ENCODE measurements around the gene ADI1.

Gene ADI1

DNA sequence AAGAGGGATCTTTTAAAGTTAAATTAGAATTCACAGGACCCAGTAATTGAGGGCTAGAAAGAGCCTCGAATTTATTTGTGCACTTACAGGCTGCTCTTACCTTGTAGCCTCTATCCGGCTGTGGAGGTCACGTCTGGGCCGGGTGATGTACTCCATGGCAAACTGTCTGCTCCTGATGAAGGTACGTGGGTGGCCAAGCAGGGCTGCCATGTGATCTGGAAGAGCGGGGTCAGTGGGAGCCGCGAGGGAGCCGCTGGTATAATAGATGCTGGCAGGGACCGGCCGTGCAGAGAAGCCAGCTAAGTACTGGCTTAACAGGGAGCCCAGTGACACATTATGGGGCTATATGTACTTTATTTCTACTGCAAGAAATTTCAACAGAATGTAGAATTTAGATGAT is 59.2 kb downstream of the ADI1 start:
- no peak for TF ChIP-seq CREB1 (IDR thresholded peaks at IDR 0.05; ENCODE audit: low read depth)

GRCh38 chr2:3459185-3460015 is 59.9 kb downstream of the ADI1 start:
- no peak for TF ChIP-seq TCF12 (IDR thresholded peaks at IDR 0.05; ENCODE audit: low read depth)
- no peak for TF ChIP-seq TEAD4 (IDR thresholded peaks at IDR 0.05)
- TF ChIP-seq EP300 (IDR thresholded peaks at IDR 0.05; ENCODE audit: borderline replicate concordance): no peak
- no peak for TF ChIP-seq ZBTB7A (IDR thresholded peaks at IDR 0.05; ENCODE audit: low read depth)
- no peak for TF ChIP-seq TAF1 (IDR thresholded peaks at IDR 0.05; ENCODE audit: low read depth)
- TF ChIP-seq CEBPB (IDR thresholded peaks at IDR 0.05): no peak
- no peak for TF ChIP-seq NFIC (IDR thresholded peaks at IDR 0.05)
- TF ChIP-seq RAD21 (IDR thresholded peaks at IDR 0.05; ENCODE audit: low read depth): no peak
- no peak for TF ChIP-seq EGR1 (IDR thresholded peaks at IDR 0.05)
- TF ChIP-seq, protein P1, sequence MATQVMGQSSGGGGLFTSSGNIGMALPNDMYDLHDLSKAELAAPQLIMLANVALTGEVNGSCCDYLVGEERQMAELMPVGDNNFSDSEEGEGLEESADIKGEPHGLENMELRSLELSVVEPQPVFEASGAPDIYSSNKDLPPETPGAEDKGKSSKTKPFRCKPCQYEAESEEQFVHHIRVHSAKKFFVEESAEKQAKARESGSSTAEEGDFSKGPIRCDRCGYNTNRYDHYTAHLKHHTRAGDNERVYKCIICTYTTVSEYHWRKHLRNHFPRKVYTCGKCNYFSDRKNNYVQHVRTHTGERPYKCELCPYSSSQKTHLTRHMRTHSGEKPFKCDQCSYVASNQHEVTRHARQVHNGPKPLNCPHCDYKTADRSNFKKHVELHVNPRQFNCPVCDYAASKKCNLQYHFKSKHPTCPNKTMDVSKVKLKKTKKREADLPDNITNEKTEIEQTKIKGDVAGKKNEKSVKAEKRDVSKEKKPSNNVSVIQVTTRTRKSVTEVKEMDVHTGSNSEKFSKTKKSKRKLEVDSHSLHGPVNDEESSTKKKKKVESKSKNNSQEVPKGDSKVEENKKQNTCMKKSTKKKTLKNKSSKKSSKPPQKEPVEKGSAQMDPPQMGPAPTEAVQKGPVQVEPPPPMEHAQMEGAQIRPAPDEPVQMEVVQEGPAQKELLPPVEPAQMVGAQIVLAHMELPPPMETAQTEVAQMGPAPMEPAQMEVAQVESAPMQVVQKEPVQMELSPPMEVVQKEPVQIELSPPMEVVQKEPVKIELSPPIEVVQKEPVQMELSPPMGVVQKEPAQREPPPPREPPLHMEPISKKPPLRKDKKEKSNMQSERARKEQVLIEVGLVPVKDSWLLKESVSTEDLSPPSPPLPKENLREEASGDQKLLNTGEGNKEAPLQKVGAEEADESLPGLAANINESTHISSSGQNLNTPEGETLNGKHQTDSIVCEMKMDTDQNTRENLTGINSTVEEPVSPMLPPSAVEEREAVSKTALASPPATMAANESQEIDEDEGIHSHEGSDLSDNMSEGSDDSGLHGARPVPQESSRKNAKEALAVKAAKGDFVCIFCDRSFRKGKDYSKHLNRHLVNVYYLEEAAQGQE (IDR thresholded peaks at IDR 0.05; ENCODE audit: low read depth): no peak
- no peak for TF ChIP-seq CREB1 (IDR thresholded peaks at IDR 0.05; ENCODE audit: low read depth)
- no peak for TF ChIP-seq YY1 (IDR thresholded peaks at IDR 0.05; ENCODE audit: low read depth)
- TF ChIP-seq FOXM1 (IDR thresholded peaks at IDR 0.05; ENCODE audit: borderline replicate concordance, low read depth): no peak
- TF ChIP-seq, protein P2, sequence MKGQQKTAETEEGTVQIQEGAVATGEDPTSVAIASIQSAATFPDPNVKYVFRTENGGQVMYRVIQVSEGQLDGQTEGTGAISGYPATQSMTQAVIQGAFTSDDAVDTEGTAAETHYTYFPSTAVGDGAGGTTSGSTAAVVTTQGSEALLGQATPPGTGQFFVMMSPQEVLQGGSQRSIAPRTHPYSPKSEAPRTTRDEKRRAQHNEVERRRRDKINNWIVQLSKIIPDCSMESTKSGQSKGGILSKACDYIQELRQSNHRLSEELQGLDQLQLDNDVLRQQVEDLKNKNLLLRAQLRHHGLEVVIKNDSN (IDR thresholded peaks at IDR 0.05): no peak
- TF ChIP-seq, protein P3, sequence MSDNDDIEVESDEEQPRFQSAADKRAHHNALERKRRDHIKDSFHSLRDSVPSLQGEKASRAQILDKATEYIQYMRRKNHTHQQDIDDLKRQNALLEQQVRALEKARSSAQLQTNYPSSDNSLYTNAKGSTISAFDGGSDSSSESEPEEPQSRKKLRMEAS (IDR thresholded peaks at IDR 0.05): no peak

- TF ChIP-seq NFIC (IDR thresholded peaks at IDR 0.05): no peak
- TF ChIP-seq, protein P1 (IDR thresholded peaks at IDR 0.05; ENCODE audit: low read depth): no peak
- TF ChIP-seq CREB1 (IDR thresholded peaks at IDR 0.05; ENCODE audit: low read depth): no peak
- no peak for TF ChIP-seq TAF1 (IDR thresholded peaks at IDR 0.05; ENCODE audit: low read depth)
- TF ChIP-seq YY1 (IDR thresholded peaks at IDR 0.05; ENCODE audit: low read depth): no peak
- no peak for TF ChIP-seq ZBTB7A (IDR thresholded peaks at IDR 0.05; ENCODE audit: low read depth)
- TF ChIP-seq TEAD4 (IDR thresholded peaks at IDR 0.05): no peak
- TF ChIP-seq FOXM1 (IDR thresholded peaks at IDR 0.05; ENCODE audit: borderline replicate concordance, low read depth): no peak
- TF ChIP-seq, protein P2 (IDR thresholded peaks at IDR 0.05): no peak
- TF ChIP-seq TCF12 (IDR thresholded peaks at IDR 0.05; ENCODE audit: low read depth): no peak
- no peak for TF ChIP-seq CEBPB (IDR thresholded peaks at IDR 0.05)
- no peak for TF ChIP-seq EP300 (IDR thresholded peaks at IDR 0.05; ENCODE audit: borderline replicate concordance)
- TF ChIP-seq EGR1 (IDR thresholded peaks at IDR 0.05): no peak
- no peak for TF ChIP-seq RAD21 (IDR thresholded peaks at IDR 0.05; ENCODE audit: low read depth)
- TF ChIP-seq, protein P3 (IDR thresholded peaks at IDR 0.05): no peak
Measured at GRCh38 chr2:3458396-3459184, 60.7 kb downstream of the ADI1 start.

GRCh38 chr2:3457524-3458395 is 61.6 kb downstream of the ADI1 start:
- TF ChIP-seq ZBTB7A (IDR thresholded peaks at IDR 0.05; ENCODE audit: low read depth): no peak
- no peak for TF ChIP-seq TAF1 (IDR thresholded peaks at IDR 0.05; ENCODE audit: low read depth)
- no peak for TF ChIP-seq CEBPB (IDR thresholded peaks at IDR 0.05)
- no peak for TF ChIP-seq EGR1 (IDR thresholded peaks at IDR 0.05)
- no peak for TF ChIP-seq CREB1 (IDR thresholded peaks at IDR 0.05; ENCODE audit: low read depth)
- TF ChIP-seq, protein P2 (IDR thresholded peaks at IDR 0.05): no peak
- TF ChIP-seq, protein P3 (IDR thresholded peaks at IDR 0.05): no peak
- no peak for TF ChIP-seq YY1 (IDR thresholded peaks at IDR 0.05; ENCODE audit: low read depth)
- TF ChIP-seq EP300 (IDR thresholded peaks at IDR 0.05; ENCODE audit: borderline replicate concordance): no peak
- TF ChIP-seq TEAD4 (IDR thresholded peaks at IDR 0.05): no peak
- TF ChIP-seq, protein P1 (IDR thresholded peaks at IDR 0.05; ENCODE audit: low read depth): no peak
- no peak for TF ChIP-seq NFIC (IDR thresholded peaks at IDR 0.05)
- TF ChIP-seq TCF12 (IDR thresholded peaks at IDR 0.05; ENCODE audit: low read depth): no peak
- TF ChIP-seq FOXM1 (IDR thresholded peaks at IDR 0.05; ENCODE audit: borderline replicate concordance, low read depth): no peak
- TF ChIP-seq RAD21 (IDR thresholded peaks at IDR 0.05; ENCODE audit: low read depth): no peak

All from Ishikawa (cell line).